CD14-positive monocyte (primary cell): ENCODE measurements around the gene PHC1. TPM values are rescaled to one million over a fixed set of nuclear protein-coding genes. Genes with fewer than 3 reads are reported as not detected.

ENCODE experiments used
- DNase-seq, 3 donors: peaks; one replicate each; pipeline ENCODE4 v3.0.0-alpha.2; 2011 to 2022
- H2AFZ ChIP-seq: 2 replicates; pipeline ENCODE4 v1.6.0; 2012; ENCODE audit warnings: mild to moderate bottlenecking, low read depth, low read length, inconsistent platforms; ENCODE audit not compliant: insufficient read depth, poor library complexity, severe bottlenecking
- H3K27ac ChIP-seq, 2 donors: 1 replicate in 1 of 2; 2 replicates in 1 of 2; pipeline ENCODE4 v1.5.1; 2012 to 2013; ENCODE audit warnings: low read length in 2 of 2, control low read depth in 1 of 2, inconsistent platforms in 1 of 2, low read depth in 1 of 2, mild to moderate bottlenecking in 1 of 2
- H3K27me3 ChIP-seq, 2 donors: one replicate each; pipeline versions ENCODE4 v1.6.0 to v1.6.1; 2011 to 2013; ENCODE audit warnings: low read length in 2 of 2; ENCODE audit not compliant: control insufficient read depth in 2 of 2, insufficient read depth in 2 of 2
- H3K36me3 ChIP-seq, 2 donors: replicated peaks in 1 of 2; 1 replicate in 1 of 2; 2 replicates in 1 of 2; pipeline versions ENCODE4 v1.5.1 to v1.6.1; 2012 to 2013; ENCODE audit warnings: low read length in 2 of 2, control low read depth in 1 of 2, inconsistent platforms in 1 of 2, mild to moderate bottlenecking in 1 of 2; ENCODE audit not compliant: insufficient read depth in 2 of 2, control insufficient read depth in 1 of 2
- H3K4me1 ChIP-seq, 2 donors: 1 replicate in 1 of 2; 2 replicates in 1 of 2; pipeline versions ENCODE4 v1.5.1 to v1.6.1; 2012 to 2013; ENCODE audit warnings: low read length in 2 of 2, control low read depth in 1 of 2, inconsistent platforms in 1 of 2, mild to moderate bottlenecking in 1 of 2, moderate library complexity in 1 of 2; ENCODE audit not compliant: insufficient read depth in 2 of 2, control insufficient read depth in 1 of 2
- H3K4me2 ChIP-seq: replicated peaks from 2 replicates; pipeline ENCODE3; 2012; ENCODE audit warnings: low read length, moderate library complexity, mild to moderate bottlenecking; ENCODE audit not compliant: poor library complexity, severe bottlenecking; ENCODE audit errors: extremely low read depth
- H3K4me3 ChIP-seq, 3 experiments: fragments of 200-600 bp in 1 of 3; sonication (generic) in 1 of 3; replicated peaks in 1 of 3; 1 replicate in 2 of 3; 2 replicates in 1 of 3; pipeline ENCODE4 v1.5.1; 2011 to 2013; ENCODE audit warnings: low read length in 3 of 3, mild to moderate bottlenecking in 3 of 3, control low read depth in 2 of 3, low read depth in 2 of 3, inconsistent platforms in 1 of 3, moderate library complexity in 1 of 3
- H3K79me2 ChIP-seq: 2 replicates; pipeline ENCODE4 v1.6.0; 2012; ENCODE audit warnings: mild to moderate bottlenecking, control low read depth, inconsistent platforms, low read length, moderate library complexity; ENCODE audit not compliant: insufficient read depth
- H3K9ac ChIP-seq: 2 replicates; pipeline ENCODE4 v1.6.0; 2017; ENCODE audit warnings: low read length, mild to moderate bottlenecking; ENCODE audit not compliant: insufficient read depth, poor library complexity, severe bottlenecking
- H3K9me3 ChIP-seq, 2 donors: replicated peaks in 1 of 2; 1 replicate in 1 of 2; 2 replicates in 1 of 2; pipeline versions ENCODE4 v1.5.1 to v1.6.1; 2012 to 2013; ENCODE audit warnings: low read length in 2 of 2, control low read depth in 1 of 2; ENCODE audit not compliant: control insufficient read depth in 1 of 2, insufficient read depth in 1 of 2
- H4K20me1 ChIP-seq: 2 replicates; pipeline ENCODE4 v1.6.0; 2012; ENCODE audit warnings: mild to moderate bottlenecking, low read length, control low read depth, moderate library complexity; ENCODE audit not compliant: insufficient read depth
- H3K27ac Mint-ChIP-seq, 7 donors: one replicate each; pipeline ENCODE4 v1.8.0; 2020; ENCODE audit warnings: mild to moderate bottlenecking in 7 of 7, mixed read lengths in 7 of 7, moderate library complexity in 6 of 7, inconsistent platforms in 2 of 7
- H3K27me3 Mint-ChIP-seq, 3 donors: one replicate each; pipeline ENCODE4 v1.8.0; 2021 to 2022; ENCODE audit warnings: low read depth in 3 of 3, mild to moderate bottlenecking in 3 of 3, mixed read lengths in 3 of 3, moderate library complexity in 3 of 3, inconsistent platforms in 1 of 3
- H3K36me3 Mint-ChIP-seq, 2 donors: one replicate each; pipeline ENCODE4 v1.8.0; 2020; ENCODE audit warnings: mixed read lengths in 2 of 2, inconsistent platforms in 1 of 2, mild to moderate bottlenecking in 1 of 2
- H3K4me1 Mint-ChIP-seq: one replicate; pipeline ENCODE4 v1.8.0; 2020; ENCODE audit warnings: mild to moderate bottlenecking, mixed read lengths
- H3K4me3 Mint-ChIP-seq, 2 donors: one replicate each; pipeline ENCODE4 v1.8.0; 2020; ENCODE audit warnings: mild to moderate bottlenecking in 2 of 2, mixed read lengths in 2 of 2, moderate library complexity in 1 of 2
- H3K9me3 Mint-ChIP-seq, 7 donors: one replicate each; pipeline ENCODE4 v1.8.0; 2020 to 2022; ENCODE audit warnings: mixed read lengths in 7 of 7, mild to moderate bottlenecking in 6 of 7, moderate library complexity in 6 of 7, inconsistent platforms in 2 of 7
- CTCF ChIP-seq: fragments of 200-600 bp; IDR thresholded peaks from one replicate; pipeline ENCODE4 v1.8.0; 2022; ENCODE audit warnings: antibody characterized with exemption, mild to moderate bottlenecking
- WGBS: methylation state at CpG from one replicate; pipeline ENCODE4 v1.1.5; 2013; ENCODE audit warnings: missing lambda C conversion rate; ENCODE audit not compliant: insufficient coverage; 5-methylcytosine and 5-hydroxymethylcytosine counted together
- intact Hi-C, 2 donors: fragments of 100-400 bp; cut with micrococcal nuclease; formaldehyde crosslinking; loops; one replicate each; pipeline versions ENCODE4 v1.15.0 to v1.15.1; 2023
- polyA plus RNA-seq, 3 donors: library from polyadenylated mRNA; depleted of rRNA in 1 of 3; unstranded in 2 of 3; stranded (reverse) in 1 of 3; fragments of 300-500 nt in 2 of 3; fragments of >200 nt in 1 of 3; fragmentation: Illumina TruSeq in 2 of 3; gene quantifications; 1 replicate in 2 of 3; 2 replicates in 1 of 3; pipeline ENCODE4 v1.2.3, GENCODE V29; 2012 to 2021

Gene PHC1
- polyA plus RNA-seq, 3 donors, result 0.58 to 19.3 (median 1.4) TPM

- Histone ChIP-seq H3K79me2 (no peaks in the 10 kb centered on the region), H3K27ac (no peak overlapping the region), H2AFZ (no peak overlapping the region), H3K27me3 (no peaks in the 10 kb centered on the region), H3K9ac (no peak overlapping the region), H3K9me3 (peaks cover 0 to 19% of the 10 kb centered on the region in 2 donors), H3K4me1 (peaks cover 13 to 27% of the 10 kb centered on the region in 2 donors), H4K20me1 (no peaks in the 10 kb centered on the region), H3K4me2 (no peak overlapping the region), H3K4me3 (no peak overlapping the region), H3K36me3 (no peaks in the 10 kb centered on the region)
- Mint-ChIP-seq H3K36me3 (peaks cover 0 to 4% of the 10 kb centered on the region in 2 donors), H3K9me3 (peaks cover 12 to 29% (median 24%) of the 10 kb centered on the region in 7 donors), H3K27ac (no peak overlapping the region), H3K27me3 (peaks cover 0 to 11% (median 1%) of the 10 kb centered on the region in 3 donors), H3K4me1 (peaks cover 19% of the 10 kb centered on the region), H3K4me3 (no peak overlapping the region)
- TF ChIP-seq CTCF, result no peak
- WGBS, result 100% methylated on average over 4 of the region's 10 CpGs
- DNase-seq, result no peak
- intact Hi-C loops, result no loop called here
Observed at GRCh38 chr12:8905546-8905945, 8.8 kb upstream of the PHC1 start.

- H3K9me3 Mint-ChIP-seq, result peaks cover 8 to 20% (median 15%) of the 10 kb centered on the region in 7 donors
- H3K4me3 Mint-ChIP-seq, result no peak overlapping the region
- no peak for DNase-seq
- Histone ChIP-seq H3K4me2 (no peak overlapping the region), H3K4me3 (no peak overlapping the region), H3K4me1 (peaks cover 13 to 27% of the 10 kb centered on the region in 2 donors), H3K79me2 (no peaks in the 10 kb centered on the region), H3K9ac (no peak overlapping the region), H4K20me1 (no peaks in the 10 kb centered on the region), H3K36me3 (no peaks in the 10 kb centered on the region), H2AFZ (no peak overlapping the region), H3K27me3 (no peaks in the 10 kb centered on the region), H3K9me3 (peaks cover 0 to 9% of the 10 kb centered on the region in 2 donors), H3K27ac (no peak overlapping the region)
- TF ChIP-seq CTCF, result no peak
- no peak overlapping the region for H3K27ac Mint-ChIP-seq
- peaks cover 0 to 4% of the 10 kb centered on the region in 2 donors for H3K36me3 Mint-ChIP-seq
- H3K4me1 Mint-ChIP-seq, result peaks cover 19% of the 10 kb centered on the region
- intact Hi-C loops, result no loop called here
- peaks cover 0 to 11% (median 1%) of the 10 kb centered on the region in 3 donors for H3K27me3 Mint-ChIP-seq
- WGBS, result 77% methylated on average over 9 of the region's 16 CpGs
Observed at GRCh38 chr12:8906266-8907180, 7.8 kb upstream of the PHC1 start.
